Neural cell (in vitro differentiated cells): ENCODE data around the gene SPINT1. TPM values are rescaled to one million over a fixed set of nuclear protein-coding genes. Genes with fewer than 3 reads are reported as not detected.

Experiments
- H2AFZ ChIP-seq: fragments of 200-600, 300-800 bp; sonication (generic), shearing (Covaris generic); 2 replicates; pipeline ENCODE4 v1.6.0; 2014; ENCODE audit warnings: low read depth, mild to moderate bottlenecking, antibody characterized with exemption, low read length, moderate library complexity
- H3F3A ChIP-seq: fragments of 200-600 bp; shearing (Covaris generic); 2 replicates; pipeline ENCODE4 v1.6.1; 2016; ENCODE audit warnings: mild to moderate bottlenecking, moderate library complexity, mixed read lengths, antibody characterized with exemption, low read length; ENCODE audit not compliant: insufficient read depth, poor library complexity, severe bottlenecking
- H3K27ac ChIP-seq: fragments of 200-600, 300-800 bp; sonication (generic), shearing (Covaris generic); 2 replicates; pipeline ENCODE4 v1.5.1; 2014; ENCODE audit warnings: mild to moderate bottlenecking, low read length, moderate library complexity
- H3K27me3 ChIP-seq: fragments of 300-800, 200-600 bp; sonication (generic), shearing (Covaris generic); 2 replicates; pipeline ENCODE4 v1.6.0; 2014; ENCODE audit warnings: mild to moderate bottlenecking, low read depth, low read length, moderate library complexity; ENCODE audit not compliant: insufficient read depth
- H3K36me3 ChIP-seq: fragments of 300-800, 200-600 bp; sonication (generic), shearing (Covaris generic); 2 replicates; pipeline ENCODE4 v1.5.1; 2014; ENCODE audit warnings: mild to moderate bottlenecking, antibody characterized with exemption, low read length, moderate library complexity; ENCODE audit not compliant: insufficient read depth
- H3K4me2 ChIP-seq: fragments of 300-800, 200-600 bp; sonication (generic), shearing (Covaris generic); 2 replicates; pipeline ENCODE4 v1.6.0; 2014; ENCODE audit warnings: mild to moderate bottlenecking, low read length
- H3K4me3 ChIP-seq: fragments of 300-800, 200-600 bp; sonication (generic), shearing (Covaris generic); 2 replicates; pipeline ENCODE4 v1.5.1; 2014; ENCODE audit warnings: mild to moderate bottlenecking, low read length, moderate library complexity
- H3K79me2 ChIP-seq: fragments of 200-600 bp; shearing (Covaris generic); replicated peaks from 2 replicates; pipeline ENCODE4 v1.6.0; 2014; ENCODE audit warnings: mild to moderate bottlenecking, low read length, moderate library complexity; ENCODE audit not compliant: insufficient read depth
- H3K9ac ChIP-seq: fragments of 300-800, 200-600 bp; sonication (generic), shearing (Covaris generic); 2 replicates; pipeline ENCODE4 v1.6.1; 2016; ENCODE audit warnings: mild to moderate bottlenecking, low read length, mixed read lengths
- H3K9me2 ChIP-seq: fragments of 200-600 bp; shearing (Covaris generic); 2 replicates; pipeline ENCODE4 v1.6.1; 2016; ENCODE audit warnings: mild to moderate bottlenecking, low read length, mixed read lengths; ENCODE audit not compliant: insufficient read depth
- H3K9me3 ChIP-seq: fragments of 200-600, 300-800 bp; sonication (generic), shearing (Covaris generic); 2 replicates; pipeline ENCODE4 v1.6.1; 2016; ENCODE audit warnings: mild to moderate bottlenecking, mixed run types, low read length, moderate library complexity, mixed read lengths
- H4K20me1 ChIP-seq: fragments of 200-600 bp; shearing (Covaris generic); 2 replicates; pipeline ENCODE4 v1.6.1; 2016; ENCODE audit warnings: mild to moderate bottlenecking, mixed run types; ENCODE audit not compliant: insufficient read depth
- CTCF ChIP-seq: fragments of 450-650 bp; IDR thresholded peaks from 2 replicates; pipeline ENCODE4 v1.5.1; 2014; ENCODE audit warnings: antibody characterized with exemption, mild to moderate bottlenecking, moderate library complexity; ENCODE audit not compliant: poor library complexity, severe bottlenecking
- EP300 ChIP-seq: fragments of 450-650 bp; conservative IDR thresholded peaks from 2 replicates; pipeline ENCODE4 v1.6.1; 2014; ENCODE audit warnings: antibody characterized with exemption, mild to moderate bottlenecking, moderate library complexity; ENCODE audit not compliant: poor library complexity, severe bottlenecking
- EZH2 ChIP-seq: fragments of 200-600, 300-800 bp; shearing (Covaris generic), sonication (generic); IDR thresholded peaks from 2 replicates; pipeline ENCODE4 v1.6.1; 2014; ENCODE audit warnings: antibody characterized with exemption, low read length, borderline replicate concordance, mild to moderate bottlenecking; ENCODE audit not compliant: insufficient read depth, poor library complexity, severe bottlenecking
- MXI1 ChIP-seq: fragments of 450-650 bp; conservative IDR thresholded peaks from 2 replicates; pipeline ENCODE4 v1.6.1; 2014; ENCODE audit warnings: antibody characterized with exemption, mild to moderate bottlenecking; ENCODE audit not compliant: poor library complexity, severe bottlenecking
- POLR2AphosphoS5 ChIP-seq: IDR thresholded peaks from 2 replicates; pipeline ENCODE4 v1.6.1; 2012
- RAD21 ChIP-seq: fragments of 450-650 bp; conservative IDR thresholded peaks from 2 replicates; pipeline ENCODE4 v1.6.1; 2014; ENCODE audit warnings: antibody characterized with exemption, mild to moderate bottlenecking, moderate library complexity
- REST ChIP-seq: IDR thresholded peaks from 2 replicates; pipeline ENCODE4 v1.6.1; 2012; ENCODE audit warnings: borderline replicate concordance
- SMC3 ChIP-seq: fragments of 450-650 bp; conservative IDR thresholded peaks from 2 replicates; pipeline ENCODE4 v1.6.1; 2014; ENCODE audit warnings: antibody characterized with exemption, mild to moderate bottlenecking, moderate library complexity; ENCODE audit not compliant: poor library complexity
- TAF1 ChIP-seq: IDR thresholded peaks from 2 replicates; pipeline ENCODE4 v1.6.1; 2012; ENCODE audit warnings: low read depth
- polyA plus RNA-seq: library from polyadenylated mRNA; depleted of rRNA; stranded (reverse); fragments of >200 nt; gene quantifications from 2 replicates; pipeline ENCODE4 v1.2.3, GENCODE V29; 2014

The SPINT1 gene
- polyA plus RNA-seq, 1 donor from 2014 or later: 0.68 TPM

GRCh38 chr15:40812721-40813425 lies 31.0 kb upstream of the SPINT1 start:
- H3K4me2 ChIP-seq: no peak overlapping the region
- no peak overlapping the region for H2AFZ ChIP-seq
- no peaks in the 10 kb centered on the region for H3K36me3 ChIP-seq
- no peaks in the 10 kb centered on the region for H3K79me2 ChIP-seq
- no peaks in the 10 kb centered on the region for H4K20me1 ChIP-seq
- no peaks in the 10 kb centered on the region for H3K27me3 ChIP-seq
- TF ChIP-seq POLR2AphosphoS5: no peak
- no peak for TF ChIP-seq SMC3
- no peak for TF ChIP-seq RAD21
- TF ChIP-seq EP300: no peak
- TF ChIP-seq MXI1: no peak
- TF ChIP-seq EZH2: no peak
- no peak for TF ChIP-seq CTCF
- no peak for TF ChIP-seq REST
- TF ChIP-seq TAF1: no peak
- H3K9ac ChIP-seq: no peak overlapping the region
- H3K27ac ChIP-seq: no peak overlapping the region
- no peak overlapping the region for H3K4me3 ChIP-seq
- H3K9me2 ChIP-seq: no peaks in the 10 kb centered on the region
- H3F3A ChIP-seq: no peaks in the 10 kb centered on the region
- no peaks in the 10 kb centered on the region for H3K9me3 ChIP-seq

GRCh38 chr15:40815042-40815698 lies 28.7 kb upstream of the SPINT1 start:
- Histone ChIP-seq H2AFZ (no peak overlapping the region), H3K9ac (no peak overlapping the region), H3K36me3 (no peaks in the 10 kb centered on the region), H3F3A (no peaks in the 10 kb centered on the region), H3K27me3 (no peaks in the 10 kb centered on the region), H3K79me2 (no peaks in the 10 kb centered on the region), H3K4me3 (no peak overlapping the region), H3K4me2 (no peak overlapping the region), H3K9me3 (no peaks in the 10 kb centered on the region), H4K20me1 (no peaks in the 10 kb centered on the region), H3K9me2 (no peaks in the 10 kb centered on the region), H3K27ac (no peak overlapping the region)
- TF ChIP-seq POLR2AphosphoS5 (no peak), RAD21 (no peak), MXI1 (no peak), TAF1 (no peak), REST (no peak), CTCF (no peak), EZH2 (no peak), EP300 (no peak), SMC3 (no peak)
